A673 (cell line): ENCODE measurements around the gene VAV3. TPM values are rescaled to one million over a fixed set of nuclear protein-coding genes. Genes with fewer than 3 reads are reported as not detected.

ENCODE experiments used
- BruUV-seq: library from RNA; stranded (reverse); fragments of 400-500 nt; replicated peaks from 2 replicates; lab custom pipeline; 2021; lab: Mats Ljungman, UMichigan
- CTCF ChIA-PET: fragments of 300-600 bp; sonication (Branson Sonifier 250); formaldehyde crosslinking; loops from one replicate; lab custom pipeline; 2022; ENCODE audit warnings: antibody characterized with exemption; lab: Charles Lee
- POLR2A ChIA-PET: fragments of 300-600 bp; sonication (Branson Sonifier 250); formaldehyde crosslinking; loops from one replicate; lab custom pipeline; 2022; ENCODE audit warnings: antibody characterized with exemption; ENCODE audit not compliant: low non-redundant PET; lab: Charles Lee
- DNase-seq: peaks from one replicate; pipeline ENCODE4 v3.0.0-alpha.2; 2015; ENCODE audit warnings: low spot score
- H3K27ac ChIP-seq: fragments of 200-600 bp; sonication (generic); 2 replicates; pipeline ENCODE4 v1.5.1; 2016; ENCODE audit warnings: mixed run types, low read depth, mild to moderate bottlenecking, mixed read lengths, antibody characterized with exemption, low read length; ENCODE audit not compliant: poor library complexity, severe bottlenecking
- H3K27me3 ChIP-seq: fragments of 200-600 bp; sonication (generic); replicated peaks from 2 replicates; pipeline ENCODE4 v1.6.1; 2017; ENCODE audit warnings: mixed run types, low read depth, mild to moderate bottlenecking, mixed read lengths, antibody characterized with exemption, low read length; ENCODE audit not compliant: insufficient read depth, poor library complexity
- H3K36me3 ChIP-seq: fragments of 200-600 bp; sonication (generic); 2 replicates; pipeline ENCODE4 v1.6.1; 2016; ENCODE audit warnings: mixed run types, mild to moderate bottlenecking, mixed read lengths, antibody characterized with exemption, low read length; ENCODE audit not compliant: insufficient read depth, poor library complexity, severe bottlenecking
- H3K4me1 ChIP-seq: fragments of 200-600 bp; sonication (generic); 2 replicates; pipeline ENCODE4 v1.6.1; 2017; ENCODE audit warnings: mixed run types, mild to moderate bottlenecking, mixed read lengths, antibody characterized with exemption, low read length; ENCODE audit not compliant: insufficient read depth, poor library complexity, severe bottlenecking
- H3K4me3 ChIP-seq: fragments of 200-600 bp; sonication (generic); 2 replicates; pipeline ENCODE4 v1.5.1; 2016; ENCODE audit warnings: low read depth, mixed run types, mild to moderate bottlenecking, mixed read lengths, low read length; ENCODE audit not compliant: poor library complexity, severe bottlenecking
- H3K9me3 ChIP-seq: fragments of 200-600 bp; sonication (generic); 2 replicates; pipeline ENCODE4 v1.6.1; 2016; ENCODE audit warnings: mixed run types, low read depth, mild to moderate bottlenecking, mixed read lengths, antibody characterized with exemption, low read length; ENCODE audit not compliant: poor library complexity, severe bottlenecking
- EZH2 ChIP-seq: fragments of 200-600 bp; sonication (generic); IDR thresholded peaks from 2 replicates; pipeline ENCODE4 v1.6.1; 2017; ENCODE audit warnings: borderline replicate concordance, low read depth, mild to moderate bottlenecking, mixed read lengths, antibody characterized with exemption, low read length; ENCODE audit not compliant: poor library complexity, severe bottlenecking
- intact Hi-C: fragments of 100-400 bp; cut with micrococcal nuclease; formaldehyde crosslinking; loops from one replicate; pipeline ENCODE4 v1.10.0; 2022; ENCODE audit not compliant: unreplicated experiment
- total RNA-seq: library from RNA; stranded (reverse); gene quantifications from 2 replicates; pipeline ENCODE4 v1.2.3, GENCODE V29; 2021
- TF ChIP-seq, protein P1 (sequence below): fragments of 300-800, 200-600 bp; sonication (generic); conservative IDR thresholded peaks from 2 replicates; pipeline ENCODE4 v1.5.1; 2017; ENCODE audit warnings: low read depth, mild to moderate bottlenecking, antibody characterized with exemption, low read length, moderate library complexity, mixed read lengths

VAV3 gene
- total RNA-seq, 1 experiment from 2014 or later, result 0.30 TPM

DNA sequence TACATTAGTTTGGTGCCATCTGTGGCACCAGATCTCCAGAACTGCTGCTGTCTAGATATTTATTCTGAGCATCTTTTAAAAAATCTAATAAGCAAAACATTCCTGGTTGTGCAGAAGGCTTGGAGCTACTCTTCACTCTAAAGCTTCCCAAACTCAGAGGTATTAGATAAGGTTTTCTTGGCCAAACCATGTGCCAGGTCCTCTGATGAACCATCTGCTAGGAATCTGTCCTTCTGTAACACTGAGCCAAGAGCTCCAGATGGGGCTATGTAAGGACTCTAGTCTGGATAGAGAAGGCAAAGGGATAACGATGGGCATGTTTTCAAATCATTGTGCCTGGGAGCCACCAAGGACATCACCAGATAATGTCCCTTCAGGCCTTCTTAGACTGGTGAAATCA lies 413.5 kb downstream of the VAV3 start:
- H3K36me3 ChIP-seq, result no peaks in the 10 kb centered on the region
- BruUV-seq, result no TSS peak
- no peak overlapping the region for H3K4me3 ChIP-seq
- POLR2A ChIA-PET, result no interaction called here
- no peaks in the 10 kb centered on the region for H3K4me1 ChIP-seq
- H3K9me3 ChIP-seq, result no peaks in the 10 kb centered on the region
- CTCF ChIA-PET, result no interaction called here
- H3K27me3 ChIP-seq, result no peaks in the 10 kb centered on the region
- intact Hi-C loops, result no loop called here
- TF ChIP-seq EZH2, result no peak
- TF ChIP-seq, protein P1, sequence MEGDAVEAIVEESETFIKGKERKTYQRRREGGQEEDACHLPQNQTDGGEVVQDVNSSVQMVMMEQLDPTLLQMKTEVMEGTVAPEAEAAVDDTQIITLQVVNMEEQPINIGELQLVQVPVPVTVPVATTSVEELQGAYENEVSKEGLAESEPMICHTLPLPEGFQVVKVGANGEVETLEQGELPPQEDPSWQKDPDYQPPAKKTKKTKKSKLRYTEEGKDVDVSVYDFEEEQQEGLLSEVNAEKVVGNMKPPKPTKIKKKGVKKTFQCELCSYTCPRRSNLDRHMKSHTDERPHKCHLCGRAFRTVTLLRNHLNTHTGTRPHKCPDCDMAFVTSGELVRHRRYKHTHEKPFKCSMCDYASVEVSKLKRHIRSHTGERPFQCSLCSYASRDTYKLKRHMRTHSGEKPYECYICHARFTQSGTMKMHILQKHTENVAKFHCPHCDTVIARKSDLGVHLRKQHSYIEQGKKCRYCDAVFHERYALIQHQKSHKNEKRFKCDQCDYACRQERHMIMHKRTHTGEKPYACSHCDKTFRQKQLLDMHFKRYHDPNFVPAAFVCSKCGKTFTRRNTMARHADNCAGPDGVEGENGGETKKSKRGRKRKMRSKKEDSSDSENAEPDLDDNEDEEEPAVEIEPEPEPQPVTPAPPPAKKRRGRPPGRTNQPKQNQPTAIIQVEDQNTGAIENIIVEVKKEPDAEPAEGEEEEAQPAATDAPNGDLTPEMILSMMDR, result no peak
- no peak overlapping the region for H3K27ac ChIP-seq
- DNase-seq, result no peak

- Histone ChIP-seq H3K4me3 (no peak overlapping the region), H3K9me3 (no peaks in the 10 kb centered on the region), H3K36me3 (no peaks in the 10 kb centered on the region), H3K4me1 (no peaks in the 10 kb centered on the region), H3K27ac (no peak overlapping the region), H3K27me3 (no peaks in the 10 kb centered on the region)
- intact Hi-C loops, result no loop called here
- CTCF ChIA-PET, result no interaction called here
- no peak for DNase-seq
- TF ChIP-seq, protein P1, result no peak
- no peak for TF ChIP-seq EZH2
- POLR2A ChIA-PET, result no interaction called here
- BruUV-seq, result no TSS peak
These were observed 414.6 kb downstream of the VAV3 start for GRCh38 chr1:107550358-107550757.

DNA sequence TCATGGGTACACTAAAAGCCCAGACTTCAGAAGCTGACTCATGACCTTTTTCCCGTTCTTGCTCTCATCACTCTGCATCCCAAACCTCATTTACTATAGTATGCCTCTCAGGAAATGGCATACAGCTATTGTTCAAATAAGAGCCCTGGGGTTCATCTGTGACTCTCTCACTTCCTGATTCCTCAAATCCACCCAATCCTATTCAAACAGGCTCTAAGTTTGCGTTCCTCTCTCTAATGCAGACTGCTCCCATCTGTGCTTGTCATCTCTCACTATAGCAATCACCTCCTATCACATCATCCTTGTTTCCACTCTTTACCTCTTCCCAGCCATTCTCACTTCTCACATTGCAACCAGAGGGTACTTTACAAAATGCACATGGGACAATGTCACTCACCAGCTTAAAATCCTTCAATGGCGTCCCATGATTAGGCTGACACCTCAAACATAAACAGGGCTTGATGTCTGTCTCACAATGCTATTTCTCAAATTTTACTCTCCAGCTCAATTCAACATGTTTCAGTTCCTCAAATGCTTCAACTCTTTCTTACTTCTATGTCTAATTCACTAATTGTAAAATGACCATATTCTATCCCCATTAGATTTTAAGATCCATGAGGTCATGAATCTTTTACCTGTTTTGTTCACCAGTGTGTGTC lies 415.7 kb downstream of the VAV3 start:
- H3K27ac ChIP-seq, result no peak overlapping the region
- H3K36me3 ChIP-seq, result no peaks in the 10 kb centered on the region
- no peak overlapping the region for H3K4me3 ChIP-seq
- intact Hi-C loops, result no loop called here
- ChIA-PET CTCF (no interaction called here), POLR2A (no interaction called here)
- DNase-seq, result no peak
- TF ChIP-seq, protein P1, result no peak
- no peak for TF ChIP-seq EZH2
- no peaks in the 10 kb centered on the region for H3K27me3 ChIP-seq
- no peaks in the 10 kb centered on the region for H3K4me1 ChIP-seq
- no peaks in the 10 kb centered on the region for H3K9me3 ChIP-seq
- no TSS peak for BruUV-seq
